Stimulated activated CD4-positive, alpha-beta T cell treated with anti-CD3 and anti-CD28 coated beads, Interleukin-4, amount 100 ng/mL, for 4 hours (primary cell): ENCODE measurements around the gene CALCOCO2.
A peak's percentile ranks its signal among the peaks of the same experiment; 100 is the strongest.
"Not testable (repeated sequence)": the region's sequence is repeated elsewhere in the genome, so short reads cannot be mapped to it uniquely, and the experiment has no call there.

Experiments used
- DNase-seq, 2 experiments: peaks; one replicate each; pipeline ENCODE4 v3.0.0-alpha.2; 2020

CALCOCO2 gene

DNA sequence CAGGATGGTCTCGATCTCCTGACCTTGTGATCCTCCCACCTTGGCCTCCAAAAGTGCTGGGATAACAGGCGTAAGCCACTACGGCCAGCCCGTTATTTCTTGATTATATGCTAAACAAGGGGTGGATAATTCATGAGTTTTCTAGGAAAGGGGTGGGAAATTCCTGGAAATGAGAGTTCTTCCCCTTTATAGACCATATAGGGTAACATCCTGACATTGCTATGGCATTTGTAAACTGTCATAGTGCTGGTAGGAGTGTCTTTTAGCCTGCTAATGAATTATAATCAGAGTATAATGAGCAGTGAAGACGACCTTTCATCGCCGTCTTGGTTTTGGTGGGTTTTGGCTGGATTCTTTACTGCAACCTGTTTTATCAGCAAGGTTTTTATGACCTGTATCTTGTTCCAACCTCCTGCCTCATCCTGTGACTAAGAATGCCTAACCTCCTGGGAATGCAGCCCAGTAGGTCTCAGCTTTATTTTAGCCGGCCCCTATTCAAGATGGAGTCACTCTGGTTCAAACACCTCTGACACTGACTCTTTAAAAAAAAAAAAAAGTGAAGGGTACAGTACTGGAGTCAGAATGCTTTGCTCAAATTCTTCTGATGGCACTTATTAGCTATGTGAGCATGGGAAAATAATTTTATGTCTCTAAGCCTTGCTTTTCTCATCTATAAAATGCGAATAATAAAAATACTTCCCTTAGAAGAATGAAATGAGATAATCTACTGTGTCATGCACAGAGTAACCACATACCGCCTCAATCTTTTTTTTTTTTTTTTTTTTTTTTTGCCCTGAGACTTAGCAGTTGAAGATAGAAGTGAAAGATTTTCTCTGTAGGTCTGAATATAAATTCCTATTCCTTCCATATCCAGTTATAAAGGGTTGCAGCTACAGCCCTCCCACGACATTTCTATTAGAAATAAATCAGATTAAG lies 5.1 kb upstream of the CALCOCO2 start:
- no peak for DNase-seq

GRCh38 chr17:48831549-48831883 lies 681 bp downstream of the CALCOCO2 start:
- no peak for DNase-seq

DNA sequence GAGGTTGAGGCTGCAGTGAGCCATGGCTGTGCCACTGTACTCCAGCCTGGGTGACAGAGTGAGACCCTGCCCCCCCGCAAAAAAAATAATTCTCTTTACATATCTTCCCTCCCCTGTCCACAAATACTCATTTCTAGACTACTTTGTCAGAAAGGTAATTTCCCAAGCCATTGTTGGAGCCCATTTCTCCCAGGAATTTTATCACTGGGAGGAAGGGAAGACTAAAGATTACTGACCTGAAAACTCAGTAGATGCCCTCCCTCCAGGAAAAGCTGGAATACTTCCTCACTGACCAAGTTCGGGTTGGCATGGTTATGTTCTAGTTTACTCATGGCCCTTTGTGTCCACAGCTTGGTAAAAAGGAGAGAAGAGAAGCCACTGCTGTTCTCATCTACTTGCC lies 4.1 kb downstream of the CALCOCO2 start:
- DNase-seq, result no peak

GRCh38 chr17:48835971-48836370 lies 5.1 kb downstream of the CALCOCO2 start:
- DNase-seq, result no peak

DNA sequence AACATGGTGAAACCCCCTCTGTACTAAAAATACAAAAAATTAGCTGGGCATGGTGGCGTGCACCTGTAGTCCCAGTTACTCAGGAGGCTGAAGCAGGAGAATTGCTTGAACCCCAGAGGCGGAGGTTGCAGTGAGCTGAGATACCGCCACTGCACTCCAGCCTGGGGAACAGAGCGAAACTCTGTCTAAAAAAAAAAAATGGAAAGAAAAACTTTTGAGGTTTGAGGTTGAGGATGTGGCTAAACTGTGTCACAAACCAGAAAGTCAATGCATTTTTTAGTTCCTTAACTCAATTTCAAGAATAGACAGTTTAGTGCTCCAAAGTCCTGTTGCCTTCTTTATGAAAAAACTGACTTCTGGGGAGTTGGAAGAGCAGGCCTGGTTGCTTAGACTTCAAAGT lies 6.6 kb downstream of the CALCOCO2 start:
- DNase-seq, result not testable (repeated sequence)

DNA sequence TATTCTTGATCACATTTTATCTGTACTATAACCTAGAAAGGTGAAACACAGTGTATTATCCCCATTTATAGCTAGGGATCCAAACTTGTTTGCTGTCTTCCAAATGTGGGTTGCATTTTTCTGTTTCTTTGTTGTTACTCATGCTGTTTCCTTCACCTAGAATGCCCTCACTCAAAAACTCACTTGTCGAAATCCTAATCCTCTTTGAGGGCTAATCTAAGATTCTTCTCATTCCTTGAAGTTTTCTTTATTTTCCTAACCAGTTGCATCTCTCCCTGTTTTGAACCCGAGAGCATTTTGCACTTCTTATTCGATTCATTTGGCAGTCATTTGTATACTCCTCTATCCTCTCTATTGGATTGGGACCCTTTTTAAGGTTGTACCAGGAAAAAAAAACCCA lies 9.6 kb downstream of the CALCOCO2 start:
- no peak for DNase-seq

GRCh38 chr17:48841395-48841831 lies 10.6 kb downstream of the CALCOCO2 start:
- peak in 1 of 2 experiments; percentile 22 for DNase-seq

DNA sequence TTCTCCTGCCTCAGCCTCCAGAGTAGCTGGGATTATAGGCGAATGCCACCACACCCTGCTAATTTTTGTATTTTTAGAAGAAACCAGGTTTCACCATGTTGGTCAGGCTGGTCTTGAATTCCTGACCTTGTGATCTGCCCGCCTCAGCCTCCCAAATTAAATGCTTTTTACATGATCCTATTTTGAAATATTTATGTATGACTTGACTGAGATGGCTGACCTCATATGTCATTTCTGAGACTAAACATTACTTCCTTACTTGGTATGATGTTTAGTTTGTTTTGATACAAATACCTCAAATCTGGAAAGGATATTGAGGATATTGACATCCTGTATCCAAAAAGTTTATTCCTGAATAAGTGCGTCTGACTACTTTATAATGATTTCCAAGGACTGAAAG lies 11.9 kb downstream of the CALCOCO2 start:
- no peak for DNase-seq

DNA sequence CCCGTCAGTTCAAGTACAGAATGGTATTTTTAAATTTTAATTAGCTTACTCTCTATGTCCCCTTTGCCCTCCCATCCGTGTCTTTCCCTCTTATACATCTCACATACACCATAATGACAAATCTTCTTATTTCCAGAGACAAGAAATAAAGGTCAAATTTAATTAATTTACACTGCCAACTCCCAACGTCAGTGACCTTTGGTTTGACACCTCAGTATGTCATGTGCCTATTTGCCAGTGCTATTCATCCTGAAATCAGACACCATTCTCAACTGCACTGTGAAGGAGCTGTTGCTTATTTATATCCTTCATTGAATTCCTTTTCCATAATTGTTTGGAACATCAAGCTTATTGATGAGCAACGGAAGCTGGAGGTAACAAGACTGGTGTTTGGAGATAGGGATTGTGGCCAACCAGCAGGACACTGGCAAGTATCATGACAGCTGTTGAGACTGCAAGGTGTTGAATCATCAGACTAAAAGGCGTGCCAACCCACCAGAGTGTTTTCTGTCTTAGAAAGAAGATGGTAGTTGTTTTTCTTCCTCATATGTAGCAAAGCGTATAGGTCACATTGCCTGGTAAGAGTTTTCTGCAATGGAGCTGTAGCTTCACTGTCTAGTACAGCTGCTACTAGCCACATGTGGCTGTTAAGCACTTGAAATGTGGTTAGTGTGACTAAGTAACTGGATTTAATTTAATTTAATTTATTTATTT lies 12.5 kb downstream of the CALCOCO2 start:
- no peak for DNase-seq

DNA sequence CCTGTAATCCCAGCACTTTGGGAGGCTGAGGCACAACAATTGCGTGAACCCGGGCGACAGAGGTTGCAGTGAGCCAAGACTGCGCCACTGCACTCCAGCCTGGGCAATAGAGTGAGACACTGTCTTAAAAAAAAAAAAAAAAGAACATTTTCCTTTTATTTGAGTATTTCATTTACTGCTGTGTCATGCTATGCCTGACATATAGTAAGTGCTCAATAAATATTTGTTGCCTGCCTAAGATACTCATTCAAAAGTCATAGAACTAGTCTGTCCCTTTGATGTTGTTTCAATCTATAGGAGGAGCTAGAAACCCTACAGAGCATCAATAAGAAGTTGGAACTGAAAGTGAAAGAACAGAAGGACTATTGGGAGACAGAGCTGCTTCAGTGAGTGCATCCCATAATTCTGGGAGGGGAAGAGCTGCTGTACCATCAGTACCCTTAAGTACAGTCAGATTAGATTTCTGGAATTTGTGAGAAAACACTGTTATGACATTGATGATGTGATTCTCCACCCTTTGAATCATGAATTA lies 20.0 kb downstream of the CALCOCO2 start:
- no peak for DNase-seq

DNA sequence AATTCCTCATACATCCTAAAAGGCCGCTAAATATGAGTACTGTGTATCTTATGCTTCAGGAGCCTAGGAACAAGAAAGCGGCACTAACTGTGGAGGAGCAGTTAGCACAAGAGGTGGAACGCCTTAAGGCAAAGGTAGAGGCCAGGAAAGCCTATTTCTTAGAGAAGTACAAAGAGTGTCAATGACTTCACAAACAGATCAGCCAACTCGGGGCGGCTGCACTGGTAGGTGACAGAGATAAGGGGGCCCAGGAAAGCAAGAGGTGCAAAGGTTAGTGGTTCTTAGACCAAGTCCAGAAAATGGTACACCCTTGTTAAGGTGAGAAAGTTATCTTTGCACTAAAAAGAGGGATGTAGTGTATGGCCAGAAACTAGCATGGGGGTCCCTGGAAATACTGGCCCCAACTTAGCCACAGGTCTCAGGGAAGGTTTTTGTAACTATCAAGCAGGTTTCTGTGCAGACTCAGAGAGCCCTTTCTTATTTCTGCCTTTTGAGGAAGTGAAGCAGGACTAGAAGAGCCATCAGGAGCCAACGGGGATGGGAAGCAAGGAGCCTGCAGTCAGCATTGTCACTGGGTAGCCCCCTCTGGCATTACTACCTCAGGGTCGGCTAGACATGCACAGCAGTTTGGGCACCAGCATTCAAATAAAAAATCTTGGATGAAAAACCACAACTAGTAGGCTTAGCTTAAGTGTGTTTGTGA lies 24.1 kb downstream of the CALCOCO2 start:
- DNase-seq, result no peak

- DNase-seq, result no peak
These were observed 25.4 kb downstream of the CALCOCO2 start for GRCh38 chr17:48856122-48856821.

DNA sequence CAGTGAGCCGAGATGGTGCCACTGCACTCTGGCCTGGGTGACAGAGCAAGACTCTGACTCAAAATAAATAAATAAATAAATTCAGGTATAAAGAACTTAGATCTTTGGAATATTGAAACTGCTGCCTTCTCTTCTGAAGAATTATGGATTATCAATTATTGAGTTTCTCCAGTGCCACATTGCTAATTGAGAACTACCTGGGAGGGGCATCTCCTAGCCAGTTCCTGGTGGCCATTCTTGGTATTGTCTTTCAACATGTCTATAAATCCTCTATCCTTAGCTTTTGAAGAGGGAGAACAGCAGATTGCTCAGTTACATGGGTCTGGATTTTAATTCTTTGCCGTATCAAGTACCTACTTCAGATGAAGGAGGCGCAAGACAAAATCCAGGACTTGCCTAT lies 29.2 kb downstream of the CALCOCO2 start:
- no peak for DNase-seq

DNA sequence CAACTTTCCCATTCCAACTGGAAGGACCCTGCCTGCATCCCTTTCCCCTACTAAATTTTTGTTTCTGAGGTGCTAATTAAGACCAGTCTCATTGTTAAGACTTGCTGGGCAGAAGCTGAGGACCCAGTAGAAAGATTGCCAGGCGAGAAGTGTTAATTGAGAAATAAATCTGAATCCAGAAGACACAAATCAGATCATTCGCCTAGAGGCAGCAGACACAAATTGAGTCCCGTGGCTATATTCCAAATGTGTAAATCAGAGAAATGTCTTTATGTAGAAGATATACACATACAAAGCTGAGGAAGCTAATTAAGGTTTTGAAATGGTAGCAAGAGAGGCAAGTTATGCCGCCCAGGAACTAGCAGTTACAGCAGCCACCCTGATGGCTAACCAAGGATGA lies 29.6 kb downstream of the CALCOCO2 start:
- no peak for DNase-seq

DNA sequence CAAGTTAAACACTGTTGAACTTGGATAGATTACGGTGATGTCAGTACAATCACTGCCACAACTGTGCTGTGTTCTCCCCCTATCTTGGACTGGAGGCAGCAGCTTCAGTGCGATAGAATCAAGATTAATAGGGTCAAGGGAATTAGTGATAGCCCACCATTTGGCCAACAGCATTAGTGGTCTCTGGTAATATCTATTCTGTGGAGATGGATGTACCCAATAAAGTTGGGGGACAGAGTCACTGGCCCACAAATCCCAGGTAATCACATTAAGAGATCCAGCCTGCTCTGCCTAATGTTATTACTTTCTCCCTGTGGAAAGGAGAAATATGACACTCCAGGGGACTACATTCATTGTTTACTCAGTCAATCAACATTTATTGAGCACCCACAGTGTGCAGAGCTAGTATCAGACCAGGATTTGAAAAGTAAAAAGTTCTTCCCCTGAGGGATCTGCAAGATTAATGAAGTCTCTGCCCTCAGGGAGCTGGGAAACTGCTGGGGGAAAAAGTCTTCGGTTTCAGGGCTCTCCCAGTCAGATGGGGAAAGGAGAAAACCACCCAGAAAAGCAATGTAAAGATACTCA lies 38.2 kb downstream of the CALCOCO2 start:
- no peak for DNase-seq

GRCh38 chr17:48869821-48870318 lies 39.0 kb downstream of the CALCOCO2 start:
- DNase-seq, result no peak

DNA sequence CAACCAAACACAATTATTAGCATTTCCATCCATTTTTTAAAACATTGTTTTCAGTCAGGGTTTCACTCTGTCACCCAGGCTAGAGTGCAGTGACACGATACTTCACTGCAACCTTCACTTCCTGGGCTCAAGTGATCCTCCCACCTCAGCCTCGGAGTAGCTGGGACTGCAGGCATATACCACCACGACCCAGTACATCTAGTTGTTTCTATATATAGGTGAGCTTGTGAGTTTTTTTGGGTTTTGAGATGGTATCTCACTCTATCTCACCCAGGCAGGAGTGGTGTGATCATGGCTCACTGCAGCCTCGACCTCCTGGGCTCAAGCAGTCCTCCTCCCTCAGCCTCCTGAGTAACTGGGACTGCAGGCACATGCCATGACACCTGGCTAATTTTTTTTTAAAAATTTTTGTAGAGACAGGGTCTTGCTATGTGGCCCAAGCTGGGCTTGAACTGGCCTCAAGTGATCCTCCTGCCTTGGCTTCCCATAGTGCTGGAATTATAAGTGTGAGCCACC lies 40.3 kb downstream of the CALCOCO2 start:
- no peak for DNase-seq

- no peak for DNase-seq
These were observed 40.9 kb downstream of the CALCOCO2 start for GRCh38 chr17:48871551-48872351.

DNA sequence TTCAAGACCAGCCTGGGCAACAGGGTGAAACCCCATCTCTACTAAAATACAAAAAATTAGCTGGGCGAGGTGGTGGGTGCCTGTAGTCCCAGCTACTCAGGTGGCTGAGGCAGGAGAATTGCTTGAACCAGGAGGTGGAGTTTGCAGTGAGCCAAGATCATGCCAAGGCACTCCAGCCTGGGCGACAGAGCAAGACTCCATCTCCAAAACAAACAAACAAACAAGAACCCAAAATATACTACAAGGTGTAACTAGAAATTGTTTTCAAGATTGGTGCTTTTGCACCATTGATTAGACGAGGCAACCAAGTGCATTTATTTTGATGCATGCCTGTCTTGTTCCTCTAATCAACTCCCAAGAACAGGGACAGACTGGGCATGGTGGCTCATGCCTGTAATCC lies 41.6 kb downstream of the CALCOCO2 start:
- not testable (repeated sequence) for DNase-seq

DNA sequence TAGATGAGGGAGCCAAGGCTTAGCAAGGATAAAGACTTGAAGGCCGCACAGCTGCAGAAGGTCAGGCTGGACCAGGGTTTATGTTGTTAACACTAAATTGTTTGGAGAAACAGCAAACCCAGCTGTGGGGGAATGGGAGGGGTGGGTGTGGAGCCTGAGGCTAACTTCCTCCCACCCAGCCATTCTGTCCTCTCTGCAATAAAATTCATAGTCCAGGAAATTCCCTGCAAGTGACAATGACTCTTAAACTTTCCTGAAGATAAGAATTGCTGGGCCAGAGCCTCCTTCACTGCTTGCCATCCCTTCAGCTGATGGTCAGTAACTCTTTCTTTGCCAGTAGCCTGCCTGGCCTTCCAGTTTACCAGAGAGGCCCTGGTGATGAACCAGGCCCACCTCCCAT lies 42.4 kb downstream of the CALCOCO2 start:
- DNase-seq, result no peak
